ENCODE results near the gene FSD1.
A peak's percentile ranks its signal among the peaks of the same experiment; 100 is the strongest.
"Not testable (repeated sequence)": the region's sequence is repeated elsewhere in the genome, so short reads cannot be mapped to it uniquely, and the experiment has no call there.

FSD1 gene

GRCh38 chr19:4343370-4344307 is 39.2 kb downstream of the FSD1 start, which contains the start of gene MPND:
Gene MPND (plus strand): TSS chr19:4343562. CDS start chr19:4343594, 32 bp downstream.
- DNase-seq (ENCODE audit: low read depth in 2 of 2) = peak; percentile 76 to 93

DNA sequence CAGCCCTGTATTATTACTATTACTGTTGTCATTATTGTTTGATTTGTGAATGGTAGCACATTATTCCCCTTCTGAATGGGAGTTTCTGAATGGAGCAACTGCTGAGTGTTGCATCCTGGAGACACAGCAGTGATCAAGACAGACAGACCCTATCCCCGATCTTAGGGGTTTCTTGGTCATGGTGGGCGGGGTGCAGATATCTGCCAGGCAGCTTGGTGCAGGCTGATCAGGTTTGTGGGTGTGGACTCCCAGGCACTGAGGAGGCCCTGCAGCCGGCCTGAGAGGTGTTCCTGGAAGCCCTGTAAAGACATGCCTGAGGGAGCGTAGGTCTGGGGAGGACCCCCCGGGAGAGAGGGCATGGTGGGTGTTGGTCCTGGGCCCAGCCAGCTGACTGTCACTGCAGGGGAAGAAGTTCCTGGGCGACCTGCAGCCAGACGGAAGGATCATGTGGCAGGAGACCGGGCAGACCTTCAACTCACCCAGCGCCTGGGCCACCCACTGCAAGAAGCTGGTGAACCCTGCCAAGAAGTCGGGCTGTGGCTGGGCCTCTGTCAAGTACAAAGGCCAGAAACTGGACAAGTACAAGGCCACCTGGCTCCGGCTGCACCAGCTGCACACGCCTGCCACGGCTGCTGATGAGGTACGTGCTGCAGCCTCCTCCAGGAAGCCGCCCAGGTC is 41.1 kb downstream of the FSD1 start:
- no peak for DNase-seq (ENCODE audit: low read depth in 2 of 2)

DNA sequence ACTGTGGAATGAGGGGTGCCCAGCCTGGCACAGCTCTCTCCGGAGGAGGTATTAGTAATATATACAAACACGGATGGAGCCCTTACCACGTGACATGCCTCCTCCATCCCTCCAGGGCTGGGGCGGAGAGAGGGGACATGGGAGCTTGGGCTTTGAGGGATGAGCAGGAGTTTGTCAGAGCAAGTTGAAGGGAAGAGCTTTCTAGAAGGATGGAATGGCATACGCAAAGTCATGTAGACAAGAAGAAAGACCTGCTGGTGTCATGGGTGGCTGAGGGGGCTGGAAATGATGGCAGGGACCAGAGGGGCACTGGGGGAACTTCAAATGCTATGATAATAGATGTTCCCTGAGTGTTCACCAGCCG is 41.6 kb downstream of the FSD1 start:
- DNase-seq (ENCODE audit: low read depth in 2 of 2) = no peak

DNA sequence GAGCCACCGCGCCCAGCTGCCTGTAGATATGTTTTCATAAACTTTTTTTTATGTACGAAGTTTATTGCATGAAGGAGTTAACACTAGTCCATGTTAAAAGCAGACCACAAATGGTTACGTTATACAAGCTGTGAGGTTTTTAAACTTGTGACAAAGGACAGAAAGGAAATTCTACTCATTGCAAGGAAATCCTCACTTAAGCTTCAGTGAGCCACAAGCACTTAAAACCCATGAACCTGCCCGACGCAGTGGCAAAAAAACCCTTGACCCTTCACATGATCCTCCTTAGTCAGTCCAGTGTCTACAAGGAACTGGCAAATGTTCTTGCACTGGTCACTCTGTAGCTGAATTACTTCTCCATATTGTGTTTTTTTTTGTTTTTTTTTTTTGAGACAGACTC is 43.1 kb downstream of the FSD1 start:
- DNase-seq (ENCODE audit: low read depth in 2 of 2) = no peak

DNA sequence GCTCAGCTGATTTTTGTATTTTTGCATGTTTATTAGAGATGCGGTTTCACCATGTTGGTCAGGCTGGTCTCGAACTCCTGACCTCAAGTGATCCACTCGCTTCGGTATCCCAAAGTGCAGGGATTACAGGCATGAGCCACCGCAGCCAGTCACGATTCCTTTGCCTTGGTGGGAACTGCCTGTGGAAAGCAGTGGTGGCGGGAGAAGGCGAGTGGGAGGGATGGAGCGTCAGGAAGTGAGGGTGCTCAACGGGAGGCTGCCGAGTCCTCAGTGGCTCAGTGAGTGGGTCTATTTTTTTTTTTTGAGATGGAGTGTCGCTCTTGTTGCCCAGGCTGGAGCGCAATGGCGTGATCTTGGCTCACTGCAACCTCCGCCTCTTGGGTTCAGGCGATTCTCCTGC is 44.8 kb downstream of the FSD1 start:
- not testable (repeated sequence) for DNase-seq (ENCODE audit: low read depth in 2 of 2)

DNA sequence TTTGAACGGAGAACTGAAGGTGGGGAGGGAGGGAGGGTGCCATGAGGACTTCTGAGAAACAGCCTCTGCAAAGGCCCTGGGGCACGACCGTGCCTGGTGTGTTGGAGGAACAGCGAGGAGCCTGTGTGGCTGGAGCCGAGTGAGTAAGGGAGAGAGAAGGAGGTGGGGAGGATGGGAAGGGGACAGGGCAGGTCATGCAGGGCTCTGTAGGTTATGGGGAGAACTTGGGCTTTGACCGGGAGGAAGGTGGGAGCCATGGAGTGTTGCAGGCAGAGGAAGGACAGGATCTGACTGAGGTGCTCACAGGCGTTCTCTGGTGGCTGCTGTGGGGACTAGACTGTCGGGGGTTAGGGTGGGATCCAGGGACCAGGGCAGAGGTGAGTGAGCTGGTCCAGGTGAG is 45.7 kb downstream of the FSD1 start:
- no peak for DNase-seq (ENCODE audit: low read depth in 2 of 2)

DNA sequence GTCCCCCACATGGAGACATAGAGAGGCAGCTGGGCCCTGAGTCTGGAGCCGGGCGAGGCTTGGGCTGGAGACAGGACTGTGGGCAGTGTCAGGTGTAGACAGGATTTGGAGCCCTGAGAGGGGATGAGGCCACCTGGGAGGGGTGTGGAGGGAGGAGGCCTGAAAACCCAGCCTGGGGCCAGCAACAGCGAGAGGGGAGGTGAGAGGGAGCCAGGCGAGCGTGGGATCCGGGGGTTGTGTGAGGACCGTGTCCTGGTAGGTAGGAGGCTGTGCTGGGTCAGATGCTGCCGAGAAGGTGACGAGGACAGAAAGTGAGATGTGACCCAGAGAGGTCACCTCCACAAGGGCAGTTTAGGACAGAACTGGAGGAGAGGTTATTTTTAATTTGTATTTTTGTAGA is 46.3 kb downstream of the FSD1 start:
- no peak for DNase-seq (ENCODE audit: low read depth in 2 of 2)

GRCh38 chr19:4352701-4353121 is 48.3 kb downstream of the FSD1 start:
- DNase-seq (ENCODE audit: low read depth in 2 of 2) = peak in 1 of 2 donors; percentile 44

GRCh38 chr19:4354282-4354681 is 49.9 kb downstream of the FSD1 start:
- no peak for DNase-seq (ENCODE audit: low read depth in 2 of 2)

DNA sequence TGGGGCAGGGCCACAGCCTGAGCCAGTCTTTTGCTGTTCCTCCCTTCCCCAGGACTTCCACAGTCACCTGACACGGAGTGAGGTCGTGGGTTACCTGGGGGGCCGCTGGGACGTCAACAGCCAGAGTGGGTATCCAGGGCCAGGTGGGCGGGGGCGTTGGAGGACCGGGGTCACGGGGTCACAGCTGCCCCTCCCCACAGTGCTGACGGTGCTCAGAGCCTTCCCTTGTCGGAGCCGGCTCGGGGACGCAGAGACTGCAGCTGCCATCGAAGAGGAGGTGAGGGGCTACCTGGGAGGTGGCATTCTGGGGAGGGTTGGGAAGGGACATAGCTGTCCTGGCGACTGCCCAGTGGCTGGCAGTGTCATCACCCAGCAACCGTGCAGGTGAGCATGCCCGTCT is 50.5 kb downstream of the FSD1 start:
- no peak for DNase-seq (ENCODE audit: low read depth in 2 of 2)

DNA sequence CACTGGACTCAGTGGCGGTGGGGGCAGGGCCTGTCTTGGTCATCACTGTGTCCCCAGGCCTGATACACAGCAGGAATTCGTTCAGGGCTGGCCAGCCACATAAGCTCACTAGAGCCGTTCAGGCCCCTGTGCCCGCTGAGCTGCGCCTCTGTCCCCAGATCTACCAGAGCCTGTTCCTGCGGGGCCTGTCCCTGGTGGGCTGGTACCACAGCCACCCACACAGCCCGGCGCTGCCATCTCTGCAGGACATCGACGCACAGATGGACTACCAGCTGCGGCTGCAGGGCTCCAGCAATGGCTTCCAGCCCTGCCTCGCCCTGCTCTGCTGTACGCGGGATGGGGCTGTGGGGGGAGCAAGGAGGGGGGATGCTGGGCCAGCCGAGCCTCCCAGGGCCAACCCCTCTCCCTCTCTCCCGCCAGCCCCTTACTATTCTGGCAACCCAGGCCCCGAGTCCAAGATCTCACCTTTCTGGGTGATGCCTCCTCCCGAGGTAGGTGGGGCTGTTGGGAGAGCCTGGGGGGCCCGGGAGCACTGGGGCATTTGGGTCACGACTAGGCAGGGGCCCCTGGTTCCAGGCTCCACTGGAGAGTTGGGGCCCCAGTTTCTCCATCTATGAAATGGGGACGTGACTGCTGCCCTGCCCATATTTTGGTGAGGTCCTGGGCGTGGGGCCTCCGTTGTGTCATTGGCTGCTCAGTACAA is 52.8 kb downstream of the FSD1 start:
- no peak for DNase-seq (ENCODE audit: low read depth in 2 of 2)

GRCh38 chr19:4357921-4358326 is 53.5 kb downstream of the FSD1 start:
- DNase-seq (ENCODE audit: low read depth in 2 of 2) = no peak

- DNase-seq (ENCODE audit: low read depth in 2 of 2) = no peak
These were observed 54.6 kb downstream of the FSD1 start for GRCh38 chr19:4358709-4359626.

DNA sequence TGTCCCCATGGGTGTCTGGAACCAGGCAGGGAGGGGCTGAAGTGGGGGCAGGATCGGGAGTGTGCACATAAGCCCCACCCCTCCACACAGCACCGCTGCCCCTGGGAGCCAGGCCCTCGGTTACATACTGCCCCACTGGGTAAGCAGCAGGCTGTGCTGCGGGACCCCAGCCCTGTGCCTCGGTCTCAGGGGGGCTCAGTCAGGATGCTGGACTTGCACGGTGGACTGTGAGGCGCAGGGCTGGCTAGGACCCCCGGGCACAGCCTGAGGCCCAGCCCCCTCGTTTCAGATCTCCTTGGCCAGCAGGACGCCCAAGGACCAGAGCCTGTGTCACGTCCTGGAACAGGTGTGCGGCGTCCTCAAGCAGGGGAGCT is 55.2 kb downstream of the FSD1 start:
- DNase-seq (ENCODE audit: low read depth in 2 of 2) = no peak

- no peak for DNase-seq (ENCODE audit: low read depth in 2 of 2)
These were observed 55.7 kb downstream of the FSD1 start for GRCh38 chr19:4360081-4360569.

- DNase-seq (ENCODE audit: low read depth in 2 of 2) = no peak
These were observed 56.3 kb downstream of the FSD1 start for GRCh38 chr19:4360641-4361151.

- DNase-seq (ENCODE audit: low read depth in 2 of 2) = no peak
These were observed 57.0 kb downstream of the FSD1 start for GRCh38 chr19:4361152-4362046.

DNA sequence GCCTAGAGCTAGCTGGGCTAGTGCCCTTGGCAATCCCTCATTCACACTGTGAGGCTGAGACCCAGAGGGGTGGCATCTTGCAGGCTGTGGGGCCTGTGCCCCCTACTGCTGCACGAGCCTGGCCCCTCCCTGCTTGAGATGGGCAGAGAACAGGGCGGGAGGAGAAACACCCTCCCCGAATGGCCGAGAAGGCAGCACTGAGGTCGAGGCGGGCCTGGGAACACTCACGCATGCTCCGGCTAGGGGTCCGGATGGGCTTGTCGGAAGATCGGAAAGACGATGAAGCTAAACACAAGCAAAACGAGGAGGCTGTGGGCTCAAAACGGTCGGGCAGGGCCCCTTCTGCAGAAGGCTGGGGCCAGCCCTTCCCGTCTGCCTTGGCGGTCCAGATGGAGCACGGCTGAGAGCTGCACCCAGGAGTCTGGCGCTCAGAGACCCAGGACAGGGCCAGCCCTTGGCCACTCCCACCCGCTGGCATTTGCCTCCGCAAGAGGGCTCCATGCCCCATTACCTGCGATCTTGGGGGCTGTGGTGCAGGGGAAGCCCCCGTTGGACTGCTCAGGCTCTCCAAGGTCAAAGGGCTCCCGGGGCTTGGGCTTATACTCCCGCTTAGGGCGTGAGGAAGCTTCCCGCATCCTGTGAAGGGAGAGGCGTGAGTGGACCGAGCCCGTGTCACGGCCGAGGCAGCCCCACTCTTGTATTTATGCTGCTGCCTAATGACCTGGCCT is 57.9 kb downstream of the FSD1 start:
- DNase-seq (ENCODE audit: low read depth in 2 of 2) = no peak

DNA sequence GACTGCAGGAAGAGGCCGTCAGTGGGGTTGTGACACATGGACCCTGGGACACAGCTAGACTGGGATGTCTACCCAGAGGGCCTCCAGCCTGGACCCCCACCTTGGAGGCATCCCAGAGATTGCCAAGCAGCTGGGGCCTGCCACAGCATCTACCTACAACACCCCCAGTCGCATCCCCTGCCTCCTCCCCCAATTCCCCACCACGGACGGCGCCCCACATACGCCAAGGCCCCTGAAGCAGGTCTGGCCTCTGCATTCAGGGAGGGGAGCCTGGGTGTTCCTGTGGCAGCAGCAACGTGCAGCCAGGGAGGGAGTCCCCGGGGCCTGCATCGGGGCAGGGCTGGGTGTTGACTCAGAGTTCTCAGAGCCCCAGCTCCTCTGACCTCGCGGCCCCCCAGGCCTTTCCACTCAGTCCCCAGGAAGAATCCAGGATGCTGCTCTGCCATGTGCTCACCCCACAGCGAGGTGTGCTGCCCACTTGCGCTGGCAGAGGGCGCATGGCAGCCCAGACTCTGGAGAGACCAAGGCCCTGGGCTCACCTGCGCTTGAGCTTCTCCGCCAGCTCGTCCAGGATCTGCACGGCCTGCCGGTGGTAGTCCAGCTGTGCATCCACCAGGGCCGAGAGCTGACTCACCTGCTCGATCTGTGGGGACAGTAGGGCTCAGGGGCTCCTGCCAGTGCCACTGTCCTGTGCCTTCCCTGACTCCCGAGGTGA is 58.6 kb downstream of the FSD1 start:
- no peak for DNase-seq (ENCODE audit: low read depth in 2 of 2)
